Prostate gland (tissue), 2 donors: ENCODE data around the gene SND1. TPM values are rescaled to one million over a fixed set of nuclear protein-coding genes. Genes with fewer than 3 reads are reported as not detected.

ENCODE experiments used
- DNase-seq: peaks from one replicate; pipeline ENCODE4 v3.0.0-alpha.2; 2019; ENCODE audit warnings: low spot score
- H3K27ac ChIP-seq, 2 donors: fragments of 200-600 bp; sonication (generic); 2 replicates each; pipeline ENCODE4 v1.5.1; 2017 to 2019
- H3K27me3 ChIP-seq: fragments of 200-600 bp; sonication (generic); replicated peaks from 2 replicates; pipeline ENCODE4 v1.5.1; 2019; ENCODE audit not compliant: insufficient read depth
- H3K36me3 ChIP-seq, 2 donors: fragments of 200-600 bp; sonication (generic); 1 replicate in 1 of 2; 2 replicates in 1 of 2; pipeline versions ENCODE4 v1.5.1 to v1.8.1; 2017 to 2019
- H3K4me1 ChIP-seq: fragments of 200-600 bp; sonication (generic); replicated peaks from 2 replicates; pipeline ENCODE4 v1.5.1; 2019
- H3K4me3 ChIP-seq, 2 donors: fragments of 200-600 bp; sonication (generic); 2 replicates each; pipeline ENCODE4 v1.5.1; 2017 to 2019
- H3K9me3 ChIP-seq: fragments of 200-600 bp; sonication (generic); 2 replicates; pipeline ENCODE4 v1.5.1; 2017
- POLR2A ChIP-seq: fragments of 450-650 bp; IDR thresholded peaks from one replicate; pipeline ENCODE4 v1.6.1; 2016; ENCODE audit warnings: antibody characterized with exemption, mild to moderate bottlenecking
- POLR2AphosphoS5 ChIP-seq: sonication (generic); formaldehyde crosslinking; IDR thresholded peaks from one replicate; pipeline ENCODE4 v1.6.1; 2017; ENCODE audit warnings: antibody characterized with exemption
- WGBS: methylation state at CpG from one replicate; pipeline ENCODE4 v1.1.5; 2018; 5-methylcytosine and 5-hydroxymethylcytosine counted together
- intact Hi-C: fragments of 100-400 bp; cut with DNase I; formaldehyde crosslinking; loops from one replicate; pipeline ENCODE4 v1.14.2; 2022
- total RNA-seq, 2 donors: library from RNA; depleted of rRNA; stranded (reverse); fragments of >200 nt; gene quantifications; one replicate each; pipeline ENCODE4 v1.1.0, GENCODE V29; 2016
- TF ChIP-seq, protein P1 (sequence below), 4 experiments: fragments of 200-600 bp in 2 of 4; fragments of 450-650 bp in 2 of 4; sonication (generic) in 2 of 4; IDR thresholded peaks; 1 replicate in 3 of 4; 2 replicates in 1 of 4; pipeline ENCODE4 v1.5.1; 2016 to 2019; ENCODE audit warnings: antibody characterized with exemption in 4 of 4, mild to moderate bottlenecking in 2 of 4, moderate library complexity in 2 of 4

The SND1 gene
- total RNA-seq, 2 donors from 2014 or later, result 175 to 190 TPM

DNA sequence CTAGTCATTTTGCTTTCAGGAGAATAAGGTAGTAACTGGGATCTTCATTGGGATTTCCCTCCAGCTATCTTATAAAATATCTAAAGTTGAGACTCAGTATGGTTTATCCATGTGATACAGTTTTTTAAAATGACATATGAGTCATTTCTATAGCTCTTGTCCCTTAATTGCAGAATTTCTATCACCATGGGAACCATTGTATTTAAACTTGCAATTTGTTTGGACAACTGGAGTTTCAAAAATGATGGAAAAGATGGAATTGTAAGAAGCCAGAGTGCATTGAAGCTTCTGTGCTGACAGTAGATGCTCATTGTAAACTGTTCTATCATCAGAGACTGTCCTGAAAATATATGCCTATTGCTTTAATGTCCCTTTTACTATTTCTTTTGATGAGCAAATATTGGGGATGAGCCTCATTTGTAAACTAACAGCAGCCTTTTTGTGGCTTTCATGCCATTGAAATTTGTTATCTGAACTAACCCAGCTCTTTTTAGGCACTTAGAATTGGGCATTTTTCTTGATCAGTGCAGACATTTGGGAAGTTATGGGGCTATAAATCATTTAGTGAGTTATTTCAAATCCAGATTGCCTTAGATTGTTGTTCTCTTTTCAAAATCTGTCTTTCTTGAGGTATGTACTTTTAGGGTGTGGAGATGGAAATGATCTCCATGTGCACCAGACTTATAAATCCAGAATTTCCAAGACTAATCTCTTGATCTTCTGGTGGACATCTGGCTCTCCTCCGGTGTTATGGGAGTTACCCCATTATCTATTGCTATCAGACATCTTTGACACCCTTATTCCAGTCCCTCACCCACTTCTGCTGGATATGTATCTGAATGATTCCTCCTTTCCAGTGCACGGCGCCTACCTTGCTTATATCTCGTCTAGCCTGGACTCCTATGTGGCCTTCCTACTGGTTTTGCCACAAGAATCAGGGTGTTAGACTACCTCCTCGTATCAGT, 159.0 kb downstream of the SND1 start:
- no peaks in the 10 kb centered on the region for H3K36me3 ChIP-seq
- 89% methylated on average over 5 of the region's 5 CpGs for WGBS
- intact Hi-C loops, result no loop called here
- no peaks in the 10 kb centered on the region for H3K9me3 ChIP-seq
- no peak for DNase-seq
- no peaks in the 10 kb centered on the region for H3K27me3 ChIP-seq
- H3K4me1 ChIP-seq, result no peaks in the 10 kb centered on the region
- no peak overlapping the region for H3K4me3 ChIP-seq
- TF ChIP-seq POLR2A, result no peak
- TF ChIP-seq, protein P1, sequence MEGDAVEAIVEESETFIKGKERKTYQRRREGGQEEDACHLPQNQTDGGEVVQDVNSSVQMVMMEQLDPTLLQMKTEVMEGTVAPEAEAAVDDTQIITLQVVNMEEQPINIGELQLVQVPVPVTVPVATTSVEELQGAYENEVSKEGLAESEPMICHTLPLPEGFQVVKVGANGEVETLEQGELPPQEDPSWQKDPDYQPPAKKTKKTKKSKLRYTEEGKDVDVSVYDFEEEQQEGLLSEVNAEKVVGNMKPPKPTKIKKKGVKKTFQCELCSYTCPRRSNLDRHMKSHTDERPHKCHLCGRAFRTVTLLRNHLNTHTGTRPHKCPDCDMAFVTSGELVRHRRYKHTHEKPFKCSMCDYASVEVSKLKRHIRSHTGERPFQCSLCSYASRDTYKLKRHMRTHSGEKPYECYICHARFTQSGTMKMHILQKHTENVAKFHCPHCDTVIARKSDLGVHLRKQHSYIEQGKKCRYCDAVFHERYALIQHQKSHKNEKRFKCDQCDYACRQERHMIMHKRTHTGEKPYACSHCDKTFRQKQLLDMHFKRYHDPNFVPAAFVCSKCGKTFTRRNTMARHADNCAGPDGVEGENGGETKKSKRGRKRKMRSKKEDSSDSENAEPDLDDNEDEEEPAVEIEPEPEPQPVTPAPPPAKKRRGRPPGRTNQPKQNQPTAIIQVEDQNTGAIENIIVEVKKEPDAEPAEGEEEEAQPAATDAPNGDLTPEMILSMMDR (IDR thresholded peaks at IDR 0.05), result no peak
- no peak for TF ChIP-seq POLR2AphosphoS5
- no peak overlapping the region for H3K27ac ChIP-seq

DNA sequence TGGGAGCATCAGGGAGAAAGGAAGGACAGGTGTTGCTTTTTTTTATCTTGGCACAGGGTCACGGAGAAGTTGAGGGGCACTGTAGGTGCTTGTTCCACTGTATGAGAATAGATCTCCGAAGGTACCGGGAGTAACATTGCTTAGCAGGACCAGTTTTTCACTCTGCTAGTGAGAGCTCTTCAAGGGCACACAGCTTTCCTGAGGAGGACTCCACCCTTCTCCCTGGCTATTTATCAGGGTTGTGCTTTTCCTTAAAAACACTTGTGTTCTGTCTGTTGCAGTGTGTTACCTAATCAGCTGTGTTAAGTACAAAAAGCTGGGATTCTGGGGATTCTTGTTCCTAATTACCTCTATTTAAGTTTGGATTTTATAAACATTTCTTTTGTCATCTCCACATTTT, 160.5 kb downstream of the SND1 start:
- Histone ChIP-seq H3K9me3 (no peaks in the 10 kb centered on the region), H3K27ac (no peak overlapping the region), H3K4me1 (no peaks in the 10 kb centered on the region), H3K27me3 (no peaks in the 10 kb centered on the region), H3K4me3 (no peak overlapping the region), H3K36me3 (no peaks in the 10 kb centered on the region)
- WGBS, result 54% methylated on average over 3 of the region's 3 CpGs
- TF ChIP-seq, protein P1 (IDR thresholded peaks at IDR 0.05), result no peak
- no peak for TF ChIP-seq POLR2A
- no peak for TF ChIP-seq POLR2AphosphoS5
- no peak for DNase-seq
- intact Hi-C loops, result no loop called here

DNA sequence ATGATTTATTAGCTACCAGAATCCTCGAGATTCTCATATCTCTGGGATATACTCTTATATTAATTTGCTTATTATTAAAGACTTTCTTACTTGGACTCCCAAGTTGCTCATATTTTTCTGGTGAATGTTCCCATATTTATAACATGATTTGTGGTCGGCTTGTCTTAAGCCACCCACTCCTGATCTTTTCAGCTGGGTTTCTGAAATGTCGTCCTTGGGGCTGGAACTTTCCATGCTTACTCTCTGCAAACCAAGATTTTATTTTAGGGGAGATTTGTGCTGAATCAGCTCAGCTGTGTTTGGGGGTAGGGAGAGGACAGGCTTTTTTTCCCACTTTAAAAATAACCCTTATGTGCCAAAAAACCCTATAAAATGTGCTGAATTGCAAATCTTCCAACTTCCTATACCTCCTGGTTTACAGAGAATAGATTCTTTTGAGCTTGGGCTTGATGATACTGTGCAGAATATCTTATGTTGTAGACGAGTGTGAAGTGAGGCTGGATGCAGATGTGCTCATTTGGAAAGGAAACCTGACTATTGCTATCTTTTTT, 162.1 kb downstream of the SND1 start:
- Histone ChIP-seq H3K27me3 (no peaks in the 10 kb centered on the region), H3K9me3 (no peaks in the 10 kb centered on the region), H3K4me1 (no peaks in the 10 kb centered on the region), H3K36me3 (no peaks in the 10 kb centered on the region), H3K4me3 (no peak overlapping the region), H3K27ac (no peak overlapping the region)
- TF ChIP-seq, protein P1 (IDR thresholded peaks at IDR 0.05), result no peak
- TF ChIP-seq POLR2AphosphoS5 (no peak), POLR2A (no peak)
- intact Hi-C loops, result no loop called here
- no peak for DNase-seq
- 77% methylated on average over 4 of the region's 4 CpGs for WGBS

DNA sequence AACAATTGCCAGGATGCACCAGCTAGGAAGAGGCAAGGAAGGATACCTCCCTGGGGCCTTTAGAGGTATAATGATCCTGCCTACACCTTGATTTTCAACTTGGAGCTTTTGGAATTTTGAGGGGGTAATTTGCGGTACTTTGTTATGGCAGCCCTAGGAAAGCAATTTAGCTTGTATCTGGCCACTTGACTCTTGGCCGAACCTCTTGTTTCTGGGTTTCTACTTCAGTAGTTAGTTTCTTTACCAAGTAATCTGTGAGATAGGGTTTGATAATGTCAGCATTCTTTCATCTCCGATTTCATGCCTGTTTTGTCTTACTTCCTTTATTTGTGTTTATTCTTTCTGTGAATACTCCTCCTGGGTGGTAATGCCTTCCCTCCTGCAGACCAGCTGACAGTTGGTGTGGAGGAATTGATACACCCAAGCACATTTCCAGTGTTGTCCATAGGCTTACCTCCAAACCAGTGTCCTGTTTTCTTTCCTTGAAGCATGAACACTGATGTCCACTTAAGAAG, 163.7 kb downstream of the SND1 start:
- Histone ChIP-seq H3K27me3 (no peaks in the 10 kb centered on the region), H3K36me3 (no peaks in the 10 kb centered on the region), H3K4me1 (no peaks in the 10 kb centered on the region), H3K4me3 (no peak overlapping the region), H3K9me3 (no peaks in the 10 kb centered on the region), H3K27ac (no peak overlapping the region)
- TF ChIP-seq, protein P1 (IDR thresholded peaks at IDR 0.05), result no peak
- TF ChIP-seq POLR2A (no peak), POLR2AphosphoS5 (no peak)
- no peak for DNase-seq
- intact Hi-C loops, result no loop called here
- WGBS, result 89% methylated on average over 3 of the region's 3 CpGs
